Stimulated activated CD8-positive, alpha-beta memory T cell treated with anti-CD3 and anti-CD28 coated beads, Interleukin-7, amount 100 ng/mL, for 24 hours (primary cell): ENCODE measurements around the gene SLC16A6.
A peak's percentile ranks its signal among the peaks of the same experiment; 100 is the strongest.
"Not testable (repeated sequence)": the region's sequence is repeated elsewhere in the genome, so short reads cannot be mapped to it uniquely, and the experiment has no call there.

Experiments
- DNase-seq: peaks from one replicate; pipeline ENCODE4 v3.0.0-alpha.2; 2020; ENCODE audit warnings: low read depth

Gene SLC16A6

DNA sequence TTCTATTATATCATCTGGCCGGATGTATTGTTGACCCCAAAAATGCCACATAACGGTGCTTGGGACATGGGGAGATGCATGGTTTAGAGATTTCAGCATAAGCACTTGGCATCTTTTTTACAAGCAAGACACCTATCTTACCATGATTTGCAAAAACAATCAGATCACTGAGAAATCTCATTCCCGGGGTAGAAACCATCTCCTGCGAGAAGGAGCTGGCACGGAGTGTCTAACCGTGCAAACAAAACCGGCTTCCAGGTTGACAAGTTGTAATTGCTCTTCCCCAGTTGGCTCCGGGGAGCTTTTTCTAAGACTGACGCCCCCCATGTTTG lies 1.0 kb downstream of the SLC16A6 start:
- no peak for DNase-seq

DNA sequence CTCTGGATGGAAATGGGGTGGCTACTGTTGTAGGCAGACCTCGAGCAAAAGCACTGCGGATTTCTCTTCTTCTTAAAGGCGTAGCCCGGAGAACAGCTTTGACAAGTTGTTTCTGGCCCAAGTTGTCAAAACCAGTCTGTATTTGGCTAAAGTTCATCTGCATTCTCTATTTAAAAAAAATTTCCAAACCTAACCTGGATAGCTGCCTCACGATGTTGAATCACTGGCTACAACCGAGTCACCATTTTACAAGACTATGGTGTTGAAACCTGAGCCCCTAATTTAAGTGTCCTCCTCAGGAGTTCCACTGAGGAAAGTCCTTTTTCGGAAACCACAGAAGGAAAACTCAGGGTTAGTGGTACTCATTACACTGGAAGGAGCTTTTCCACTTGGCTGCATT lies 1.5 kb downstream of the SLC16A6 start:
- no peak for DNase-seq

DNA sequence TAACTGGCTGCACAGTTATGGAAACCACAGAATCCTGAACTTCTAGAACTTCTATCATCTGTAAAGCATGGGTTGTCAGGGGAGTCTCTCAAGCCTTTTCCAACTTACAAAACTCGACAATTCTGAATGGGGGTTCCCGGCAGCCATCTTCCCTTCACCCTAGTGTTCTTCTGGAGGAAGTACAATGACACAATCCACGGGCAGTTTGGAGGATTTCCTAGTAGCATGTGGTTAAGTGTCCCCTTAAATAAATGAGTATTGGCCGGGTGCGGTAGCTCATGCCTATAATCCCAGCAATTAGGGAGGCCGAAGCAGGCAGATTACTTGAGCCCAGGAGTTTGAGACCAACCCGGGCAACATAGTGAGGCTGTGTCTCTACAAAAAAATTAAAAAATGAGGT lies 2.1 kb downstream of the SLC16A6 start:
- DNase-seq, result no peak

DNA sequence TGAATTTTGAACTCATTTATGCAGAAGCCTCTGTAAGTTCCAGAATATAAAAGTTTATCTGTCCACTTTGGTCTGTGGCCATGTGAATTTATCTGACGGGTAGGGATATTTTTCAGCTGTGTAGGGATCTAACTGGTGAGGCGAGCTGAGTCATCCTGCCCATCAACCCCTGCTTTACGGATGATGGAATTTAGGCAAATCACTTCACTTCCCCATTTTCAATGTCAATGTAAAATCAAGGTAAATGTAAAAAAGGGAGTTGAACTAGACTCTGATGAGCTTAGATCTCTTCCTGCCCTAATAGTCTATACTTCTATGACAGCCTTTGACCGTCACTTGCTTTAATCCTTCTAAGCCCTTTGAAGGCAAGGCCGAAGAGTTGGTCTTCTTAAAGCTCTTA lies 2.6 kb downstream of the SLC16A6 start:
- no peak for DNase-seq

DNA sequence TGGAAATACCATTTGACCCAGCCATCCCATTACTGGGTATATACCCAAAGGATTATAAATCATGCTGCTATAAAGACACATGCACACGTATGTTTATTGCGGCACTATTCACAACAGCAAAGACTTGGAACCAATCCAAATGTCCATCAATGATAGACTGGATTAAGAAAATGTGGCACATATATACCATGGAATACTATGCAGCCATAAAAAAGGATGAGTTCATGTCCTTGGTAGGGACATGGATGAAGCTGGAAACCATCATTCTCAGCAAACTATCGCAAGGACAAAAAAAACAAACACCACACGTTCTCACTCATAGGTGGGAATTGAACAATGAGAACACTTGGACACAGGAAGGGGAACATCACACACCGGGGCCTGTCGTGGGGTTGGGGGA lies 9.0 kb downstream of the SLC16A6 start:
- DNase-seq, result not testable (repeated sequence)

DNA sequence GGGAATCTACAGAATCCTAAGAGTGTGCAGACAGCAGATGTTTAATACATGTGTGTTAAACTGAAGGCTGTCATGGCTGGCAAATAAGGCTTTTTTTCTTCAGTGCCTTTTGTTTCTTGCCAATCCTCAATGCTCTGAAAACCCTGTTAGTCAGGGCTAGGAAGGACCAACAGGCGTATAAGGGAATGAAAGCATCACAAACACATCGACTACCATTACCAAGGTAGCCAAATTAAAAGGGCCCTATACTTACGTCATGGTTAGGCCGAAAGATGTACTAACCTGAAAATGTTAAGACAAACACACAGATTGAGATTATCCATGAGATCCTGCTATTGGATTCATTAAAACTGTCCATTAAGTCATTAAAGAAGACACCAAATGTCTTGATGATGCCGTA lies 13.1 kb downstream of the SLC16A6 start:
- DNase-seq, result no peak

DNA sequence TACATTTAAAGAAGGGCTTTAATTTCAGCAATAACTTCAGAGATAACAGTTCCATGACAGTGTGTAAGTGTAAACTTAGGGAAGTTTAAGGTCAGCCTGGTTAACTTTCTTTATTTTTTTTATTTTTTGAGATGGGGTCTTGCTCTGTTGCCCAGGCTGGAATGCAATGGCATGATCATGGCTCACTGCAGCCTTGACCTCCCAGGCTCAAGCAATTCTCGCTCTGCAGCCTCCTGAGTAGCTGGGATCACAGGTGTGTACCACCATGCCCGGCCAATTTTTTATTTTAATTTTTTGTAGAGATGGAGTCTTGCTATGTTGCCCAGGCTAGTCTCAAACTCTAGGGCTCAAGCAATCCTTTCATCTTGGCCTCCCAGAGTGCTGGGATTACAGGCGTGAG lies 14.6 kb downstream of the SLC16A6 start:
- not testable (repeated sequence) for DNase-seq

DNA sequence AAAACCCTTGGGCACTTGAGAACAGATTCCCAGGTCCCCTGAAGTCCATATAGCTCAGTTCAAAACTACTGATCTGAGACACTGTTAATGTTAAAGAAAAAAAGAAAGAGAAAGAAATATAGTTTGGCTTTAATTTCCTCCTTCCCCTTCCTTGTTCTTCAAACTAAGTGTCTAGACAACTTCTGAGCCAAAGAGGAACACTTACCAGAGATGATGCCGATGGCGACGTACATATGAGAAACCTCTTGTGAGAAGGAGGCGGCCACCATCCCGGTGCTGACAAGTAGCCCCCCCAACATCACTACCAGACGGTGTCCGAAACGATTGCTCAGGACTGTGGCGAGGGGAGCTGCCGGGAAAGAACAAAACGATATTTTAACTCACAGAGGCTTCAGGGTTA lies 17.2 kb downstream of the SLC16A6 start:
- DNase-seq, result no peak

DNA sequence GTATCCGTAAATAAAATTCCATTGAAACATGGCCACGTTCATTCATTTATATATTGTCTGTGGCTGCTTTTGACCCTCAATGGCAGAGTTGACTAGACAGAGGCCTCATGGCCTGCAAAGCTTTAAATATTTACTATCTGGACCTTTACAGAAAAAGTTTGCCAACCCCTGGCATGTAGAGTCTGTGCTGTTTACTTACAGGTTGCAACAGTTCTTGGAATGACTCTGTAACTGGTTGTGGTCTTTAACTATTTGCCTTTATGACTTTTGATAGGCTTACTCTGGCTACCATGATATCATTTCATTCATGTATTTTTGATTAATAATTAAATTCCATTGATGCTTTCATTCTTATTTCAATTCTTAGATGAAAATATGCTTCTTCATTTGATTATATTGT lies 25.1 kb downstream of the SLC16A6 start:
- not testable (repeated sequence) for DNase-seq

DNA sequence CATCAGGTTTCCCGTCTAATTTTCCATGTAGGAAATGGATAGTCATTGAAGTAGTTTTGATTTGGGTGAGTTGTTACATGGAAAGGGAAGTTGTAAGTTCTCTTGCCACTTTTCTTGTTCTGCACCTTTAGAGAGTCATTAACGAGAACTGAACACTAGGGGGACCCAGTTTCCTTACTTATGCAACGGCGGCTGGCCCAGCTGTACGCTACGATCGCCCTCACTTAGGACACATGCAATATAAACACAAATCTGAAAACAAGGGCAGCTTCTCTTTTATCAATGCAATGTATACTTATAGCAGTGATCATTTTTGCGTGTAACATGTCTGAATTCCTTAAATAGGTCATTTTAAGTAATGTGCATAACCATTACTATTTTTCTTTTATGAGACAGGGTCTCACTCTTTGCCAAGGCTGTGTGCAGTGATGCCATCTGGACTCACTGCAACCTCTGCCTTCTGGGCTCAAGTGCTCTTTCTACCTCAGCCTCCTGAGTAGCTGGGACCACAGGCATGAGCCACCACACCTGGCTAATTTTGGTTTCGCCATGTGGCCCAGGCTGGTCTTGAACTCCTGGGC lies 27.7 kb downstream of the SLC16A6 start:
- DNase-seq, result not testable (repeated sequence)

DNA sequence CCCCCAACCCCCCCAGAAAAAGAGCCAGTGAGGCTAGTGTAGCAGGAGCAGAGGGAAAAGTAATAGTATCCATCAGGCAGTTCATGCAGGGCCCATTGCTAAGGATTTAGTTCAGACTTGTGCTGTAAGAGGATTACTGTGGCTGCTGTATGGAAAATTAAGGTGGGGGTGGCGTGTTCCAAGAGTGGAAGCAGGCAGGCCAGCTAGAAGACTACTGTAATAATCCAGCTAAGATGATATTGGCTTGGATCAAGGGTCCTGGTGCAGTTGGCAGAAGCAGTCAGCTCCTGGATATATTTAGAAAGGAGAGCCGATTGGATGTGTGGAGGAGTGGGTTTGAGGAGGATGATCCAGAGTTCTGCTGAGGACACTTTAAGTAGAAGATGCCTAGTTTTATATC lies 28.5 kb downstream of the SLC16A6 start:
- not testable (repeated sequence) for DNase-seq

DNA sequence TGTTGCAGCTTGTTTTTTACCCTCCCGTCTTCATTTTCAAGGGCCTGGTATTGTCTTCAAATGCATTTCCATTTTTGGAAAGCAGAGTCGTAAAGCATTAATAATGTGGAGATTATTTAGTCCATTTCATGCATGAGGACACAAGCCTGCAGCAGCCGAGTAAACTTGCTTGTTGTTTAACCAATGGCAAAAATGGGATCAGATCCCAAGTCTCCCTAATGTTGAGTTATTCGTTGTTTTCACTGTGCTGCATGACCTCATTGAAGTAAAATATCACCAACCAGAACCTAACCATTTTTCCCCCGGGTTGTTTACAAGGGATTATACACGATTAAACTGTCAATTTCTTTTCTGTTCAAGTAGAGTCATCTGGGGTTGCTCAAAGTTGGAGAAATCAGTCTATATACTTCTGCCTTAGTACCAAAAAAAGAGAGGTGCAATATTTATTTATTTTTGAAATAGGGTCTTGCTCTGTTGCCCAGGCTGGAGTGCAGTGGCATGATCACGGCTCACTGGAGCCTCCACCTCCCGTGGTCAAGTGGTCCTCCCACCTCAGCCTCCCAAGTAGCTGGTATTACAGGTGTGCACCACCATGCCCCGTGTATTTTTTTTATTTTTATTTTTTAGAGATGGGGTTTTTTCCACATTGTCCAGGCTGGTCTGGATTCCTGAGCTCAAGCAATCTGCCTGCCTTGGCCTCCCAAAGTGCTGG lies 30.7 kb downstream of the SLC16A6 start:
- DNase-seq, result no peak

DNA sequence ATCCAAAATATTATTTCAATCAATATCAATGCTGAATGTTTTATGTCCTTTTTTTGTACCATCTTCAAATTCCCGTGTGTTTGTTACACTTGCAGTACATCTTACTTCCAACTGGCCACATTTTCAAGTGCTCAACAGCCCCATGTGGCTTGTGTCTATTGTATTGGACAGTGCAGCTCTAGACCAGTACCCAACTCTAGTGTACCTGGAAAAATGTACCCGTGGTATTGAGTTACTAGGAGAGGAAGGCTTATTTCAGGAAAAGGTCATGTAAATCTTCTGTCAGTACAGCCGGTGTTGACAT lies 31.3 kb downstream of the SLC16A6 start:
- not testable (repeated sequence) for DNase-seq

DNA sequence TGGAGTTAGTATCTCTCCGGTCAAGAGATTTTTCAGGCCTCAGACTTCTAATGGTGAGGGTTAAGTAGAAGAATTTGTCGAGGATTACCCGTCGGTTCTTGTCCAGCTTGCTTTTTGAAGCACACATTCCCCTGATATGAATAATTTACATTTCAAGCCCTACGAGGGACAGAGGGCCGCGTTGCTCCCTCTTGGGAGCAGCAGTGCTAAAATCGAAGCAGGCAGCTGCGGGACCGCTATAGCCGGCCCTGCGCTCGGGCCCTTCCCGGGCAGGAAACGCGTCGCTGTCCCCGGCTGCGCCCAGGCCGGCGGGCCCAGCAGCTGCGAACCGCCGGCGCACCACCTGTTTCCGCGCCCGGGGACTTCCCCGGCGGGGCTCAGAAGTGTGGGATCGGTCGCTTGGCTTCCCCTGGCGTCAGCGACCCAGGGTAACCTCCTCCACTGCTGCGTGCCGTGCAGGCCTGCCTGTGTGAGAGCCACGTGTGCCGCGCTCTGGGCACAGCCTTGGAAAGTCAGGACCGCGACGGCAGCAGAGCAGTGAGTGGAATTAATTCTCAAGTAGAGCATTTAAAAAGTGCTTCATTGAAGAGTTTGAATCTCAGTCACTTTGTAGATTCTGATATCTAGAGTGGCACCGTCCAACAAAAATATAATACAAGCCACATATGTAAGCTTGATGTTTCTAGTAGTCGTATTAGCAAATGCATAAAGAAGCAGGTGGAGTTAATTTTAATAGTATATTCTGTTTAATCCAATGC lies 31.9 kb downstream of the SLC16A6 start:
- peak; percentile 45 for DNase-seq

DNA sequence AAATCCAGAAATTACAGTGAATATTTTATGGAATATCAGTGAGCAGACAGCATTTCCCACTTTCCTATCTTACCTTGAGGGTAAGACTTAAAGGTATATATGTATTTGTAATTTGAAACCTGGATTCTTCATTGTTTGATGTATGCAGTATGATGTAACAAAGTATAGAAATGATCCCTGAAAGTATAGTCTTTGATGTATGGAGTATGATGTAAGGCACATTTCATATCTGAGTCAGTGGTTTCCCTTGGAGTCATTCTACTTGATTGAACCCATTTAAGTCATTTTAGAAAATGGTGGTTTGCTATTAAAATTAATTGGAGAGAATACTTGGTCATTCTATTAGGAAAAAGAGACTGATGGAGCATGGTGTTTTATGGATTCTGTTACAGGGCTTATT lies 33.0 kb downstream of the SLC16A6 start:
- no peak for DNase-seq

DNA sequence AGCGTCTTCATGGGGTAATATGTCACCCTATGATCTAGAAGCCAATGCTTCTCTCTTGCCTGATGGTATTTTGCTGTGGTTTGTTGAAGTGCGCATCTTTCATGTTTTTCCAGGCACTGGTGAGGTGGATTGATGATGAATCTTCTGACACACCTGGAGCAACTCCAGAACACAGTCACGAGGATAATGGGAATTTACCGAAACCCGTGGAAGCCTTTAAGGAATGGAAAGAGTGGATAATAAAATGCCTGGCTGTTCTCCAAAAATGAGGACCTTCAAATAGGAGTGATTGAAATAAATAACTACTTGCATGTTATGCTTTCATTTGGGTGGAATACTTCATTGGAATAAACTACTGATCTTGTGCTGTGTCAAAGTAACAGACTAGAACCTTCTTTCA lies 34.2 kb downstream of the SLC16A6 start:
- DNase-seq, result not testable (repeated sequence)

DNA sequence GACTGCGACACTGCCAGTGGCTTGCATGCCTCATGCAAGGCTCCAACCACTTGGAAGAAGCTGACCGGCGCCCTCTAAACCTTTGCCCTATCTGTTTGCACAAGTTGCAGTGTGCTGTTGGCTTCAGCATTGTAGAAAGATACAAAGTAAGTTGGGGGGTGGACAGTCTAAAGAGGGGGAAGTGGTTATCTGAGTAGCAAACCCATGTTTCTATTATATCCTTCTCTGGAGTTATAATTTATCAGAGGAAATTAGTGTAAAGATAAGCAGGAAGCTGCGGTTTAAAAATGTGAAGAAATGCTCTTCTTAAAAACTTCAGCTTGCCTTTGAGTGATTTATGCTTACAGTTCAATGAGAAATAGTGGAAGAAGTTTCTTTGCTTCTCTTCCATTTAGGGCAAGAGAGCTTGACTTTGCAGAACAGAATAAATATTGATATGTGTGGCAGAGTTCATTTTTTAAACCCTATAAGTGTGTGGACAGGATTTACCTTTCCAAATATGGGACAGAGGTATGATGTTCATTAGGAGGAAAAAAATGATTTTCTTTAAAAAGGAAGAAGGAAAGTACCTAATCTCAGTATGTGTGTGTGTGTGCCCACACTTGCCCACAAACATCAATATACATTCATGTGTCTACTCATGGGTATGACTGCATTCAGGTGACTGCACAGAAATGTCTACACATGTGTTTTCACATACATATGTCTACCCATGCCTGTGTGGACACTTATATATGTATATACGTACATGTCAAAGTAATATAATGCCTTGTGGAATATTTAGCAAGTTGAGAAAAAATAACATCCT lies 35.0 kb downstream of the SLC16A6 start:
- no peak for DNase-seq

DNA sequence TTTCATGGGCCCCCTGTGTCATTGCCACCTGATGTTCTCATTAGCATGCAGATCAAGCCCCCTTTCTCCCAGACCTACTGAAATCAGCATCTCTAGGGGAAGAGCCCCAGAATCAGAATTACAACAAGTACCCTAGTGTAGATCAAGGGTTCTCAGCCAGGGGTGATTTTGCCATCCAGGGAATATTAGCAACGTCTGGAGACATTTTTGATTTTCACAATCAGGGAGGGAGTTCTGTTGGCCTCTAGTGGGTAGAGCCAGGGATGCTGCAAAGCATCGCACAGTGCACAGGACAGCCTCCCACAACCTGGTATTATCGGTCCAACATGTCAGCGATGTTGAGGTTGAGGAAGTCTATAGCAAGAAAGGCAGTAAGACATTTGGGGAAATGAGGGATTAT lies 35.8 kb downstream of the SLC16A6 start:
- no peak for DNase-seq

DNA sequence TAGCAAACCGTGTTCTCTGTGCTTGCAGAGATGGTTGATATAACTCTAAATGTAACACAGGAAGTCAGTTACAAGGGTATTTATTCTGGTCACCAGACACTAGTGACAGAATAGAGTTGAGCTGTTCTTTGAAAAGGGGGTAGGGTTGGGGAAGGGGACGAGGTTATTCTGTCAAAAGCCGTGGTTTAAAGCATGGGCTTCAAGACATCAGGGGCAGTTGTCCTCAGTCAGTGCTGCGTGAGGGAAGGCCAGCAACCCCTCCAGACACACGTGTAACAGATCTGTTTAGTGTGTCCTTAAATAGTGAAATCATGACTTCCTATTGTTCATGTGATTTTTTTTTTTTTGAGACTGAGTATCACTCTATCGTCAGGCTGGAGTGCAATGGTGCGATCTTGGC lies 37.5 kb downstream of the SLC16A6 start:
- not testable (repeated sequence) for DNase-seq

DNA sequence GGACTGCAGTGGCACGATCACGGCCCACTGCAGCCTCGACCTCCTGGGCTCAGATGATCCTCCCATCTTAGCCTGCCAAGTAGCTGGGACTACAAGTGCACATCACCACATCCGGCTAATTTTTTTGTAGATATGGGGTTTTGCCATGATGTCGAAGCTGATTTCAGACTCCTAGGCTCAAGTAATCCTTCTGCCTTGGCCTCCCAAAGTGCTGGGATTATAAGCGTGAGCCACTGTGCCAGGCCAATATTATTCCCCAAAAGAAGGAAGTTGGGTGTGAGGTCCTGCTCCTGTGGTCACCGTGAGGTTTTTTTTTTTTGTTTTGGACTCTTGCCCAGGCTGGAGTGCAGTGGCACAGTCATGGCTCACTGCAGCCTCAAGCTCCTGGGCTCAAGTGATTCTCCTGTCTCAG lies 41.6 kb downstream of the SLC16A6 start:
- no peak for DNase-seq

DNA sequence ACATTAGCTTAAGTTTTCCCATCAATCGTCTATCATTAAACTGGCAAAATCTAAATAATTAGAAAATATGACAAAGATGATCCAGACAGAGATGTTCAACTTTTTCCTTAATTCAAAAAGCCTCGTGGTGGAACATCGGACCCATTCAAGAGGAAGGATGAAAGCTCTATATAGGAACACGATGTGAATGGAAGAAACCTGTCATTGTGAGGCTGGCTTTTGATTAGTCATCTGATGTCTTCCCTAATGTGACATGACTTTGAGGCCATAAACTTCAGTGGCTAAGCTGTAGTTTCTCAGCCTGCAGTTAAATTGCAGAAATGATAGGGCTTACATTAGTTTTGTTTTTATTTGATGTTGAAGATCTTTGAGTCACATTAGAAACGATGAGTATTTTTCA lies 42.0 kb downstream of the SLC16A6 start:
- no peak for DNase-seq

DNA sequence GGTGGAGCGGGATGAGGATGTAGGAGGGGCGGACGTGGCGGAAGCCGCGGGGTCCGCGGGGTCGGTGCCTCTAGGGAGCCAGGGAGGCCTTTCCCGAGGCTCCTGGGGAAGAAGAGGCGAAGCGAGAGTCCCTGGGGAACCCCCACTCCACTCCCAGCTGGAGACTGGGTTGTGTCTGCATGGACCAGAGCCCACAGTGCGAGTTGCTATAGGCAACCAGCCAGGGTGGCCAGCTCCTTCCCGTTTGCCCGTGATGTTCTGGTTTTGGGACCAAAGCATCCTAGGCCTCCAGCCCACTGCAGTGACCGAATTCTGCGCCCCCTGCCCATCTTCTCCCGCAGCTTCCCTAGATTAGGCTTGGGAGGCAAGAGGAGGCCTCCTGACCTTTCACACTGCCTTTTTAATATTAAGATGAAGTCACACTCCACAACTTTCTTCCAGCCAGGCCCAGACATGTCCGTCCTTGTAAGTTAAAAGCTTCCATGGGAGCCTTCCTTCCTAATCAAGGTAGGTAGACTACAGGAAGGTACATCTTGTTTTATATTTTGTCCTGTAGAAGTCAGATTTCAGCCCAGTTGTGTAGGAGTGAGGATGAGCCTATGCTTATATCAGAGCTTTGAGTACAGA lies 42.6 kb downstream of the SLC16A6 start:
- no peak for DNase-seq
